Urinary bladder (tissue), 4 donors: ENCODE results near the gene RCVRN. TPM values are rescaled to one million over a fixed set of nuclear protein-coding genes. Genes with fewer than 3 reads are reported as not detected.

Experiments
- DNase-seq: peaks from one replicate; pipeline ENCODE4 v3.0.0-alpha.2; 2015; ENCODE audit errors: extremely low spot score
- H3K27ac ChIP-seq: one replicate; pipeline ENCODE4 v1.5.1; 2013; ENCODE audit warnings: low read depth, mild to moderate bottlenecking, moderate library complexity
- H3K36me3 ChIP-seq: one replicate; pipeline ENCODE4 v1.6.1; 2013; ENCODE audit warnings: mild to moderate bottlenecking, moderate library complexity; ENCODE audit not compliant: insufficient read depth
- H3K4me1 ChIP-seq: one replicate; pipeline ENCODE4 v1.6.1; 2013; ENCODE audit warnings: mild to moderate bottlenecking, moderate library complexity; ENCODE audit not compliant: insufficient read depth
- H3K4me3 ChIP-seq: one replicate; pipeline ENCODE4 v1.5.1; 2013; ENCODE audit warnings: low read depth, low read length
- WGBS: extraction: QIAGEN DNeasy Blood & Tissue Kit; methylation state at CpG from one replicate; pipeline ENCODE4 v1.1.7; 2013; 5-methylcytosine and 5-hydroxymethylcytosine counted together
- polyA plus RNA-seq: library from polyadenylated mRNA; stranded (reverse); fragments of 200-250 nt; gene quantifications from one replicate; pipeline ENCODE4 v1.2.3, GENCODE V29; 2013
- total RNA-seq: library from RNA; depleted of rRNA; stranded (reverse); fragments of >200 nt; gene quantifications from one replicate; pipeline ENCODE4 v1.2.3, GENCODE V29; 2014
- donor health status: healthy with polysubstance abuse.
- donor health status: healthy.

The RCVRN gene
- total RNA-seq (0.90 TPM), polyA plus RNA-seq (0.48 TPM)

DNA sequence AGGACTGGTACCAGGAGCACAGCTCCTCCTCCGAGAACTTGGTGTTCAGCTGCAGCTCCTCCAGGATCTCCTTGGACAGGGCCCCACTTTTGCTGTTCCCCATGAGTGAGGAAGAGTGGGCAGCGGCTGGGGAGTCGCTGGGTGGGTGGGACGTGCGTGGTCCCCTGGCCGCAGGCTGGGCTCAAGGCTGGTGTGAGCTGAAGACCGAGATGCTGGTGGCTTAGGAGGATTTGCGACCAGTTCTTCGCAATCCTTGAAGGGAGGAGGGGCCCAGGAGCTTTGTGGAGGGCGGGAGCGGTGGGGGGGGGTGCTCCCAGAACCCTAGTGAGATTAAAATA lies at the start of gene RCVRN:
RCVRN (minus strand) TSS at position 194 of the 338 bp plus-strand sequence; CDS start at position 103, 91 bp downstream.
- Histone ChIP-seq H3K4me3 (no peak within 1 kb of the TSS), H3K36me3 (no peaks in the 10 kb centered on the region), H3K27ac (no peak within 1 kb of the TSS), H3K4me1 (no peaks in the 10 kb centered on the region)
- WGBS: 95% methylated on average over 11 of the region's 11 CpGs
- DNase-seq: no peak

DNA sequence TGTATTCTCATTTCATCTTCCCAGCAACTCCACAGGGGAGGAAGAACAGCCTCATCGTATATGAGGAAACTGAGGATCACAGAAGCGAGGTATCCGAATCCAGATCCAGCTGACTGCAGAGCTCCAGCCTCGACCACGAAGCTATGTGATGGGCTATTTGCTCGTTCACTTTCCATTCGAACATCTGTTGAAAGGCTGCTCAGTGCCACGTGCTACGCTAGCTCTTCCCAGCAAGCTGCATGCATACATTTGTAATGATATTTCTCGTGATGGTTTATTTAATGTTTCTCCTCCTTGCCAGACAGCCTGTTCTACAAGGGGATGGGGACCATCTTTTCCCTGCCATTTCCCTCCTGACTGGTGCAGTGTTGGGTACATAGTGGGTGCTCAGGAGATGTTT lies 48.4 kb upstream of the RCVRN start:
- Histone ChIP-seq H3K4me3 (no peak overlapping the region), H3K36me3 (no peaks in the 10 kb centered on the region), H3K4me1 (no peaks in the 10 kb centered on the region), H3K27ac (no peak overlapping the region)
- no peak for DNase-seq
- 56% methylated on average over 10 of the region's 10 CpGs for WGBS

DNA sequence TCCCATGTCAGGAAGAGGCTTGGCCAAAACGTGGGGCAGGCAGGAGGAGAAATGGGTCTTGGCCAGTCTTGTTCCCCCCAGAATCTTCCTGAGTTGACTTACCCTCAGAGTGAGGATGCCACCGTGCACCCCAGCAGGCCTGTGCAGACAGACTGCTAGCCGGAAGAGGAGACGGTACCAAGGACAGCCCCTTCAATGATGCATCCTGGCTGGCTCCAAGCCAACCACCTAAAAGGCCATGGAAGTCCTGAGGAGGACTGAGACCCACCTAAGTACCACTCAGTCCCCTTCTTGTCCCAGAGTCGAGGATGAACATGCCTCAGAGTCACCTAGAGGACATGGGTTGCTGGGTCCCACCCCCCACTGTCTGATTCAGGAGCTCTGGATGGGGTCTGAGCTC lies 46.7 kb upstream of the RCVRN start:
- Histone ChIP-seq H3K4me1 (no peaks in the 10 kb centered on the region), H3K27ac (no peak overlapping the region), H3K36me3 (no peaks in the 10 kb centered on the region), H3K4me3 (no peak overlapping the region)
- 78% methylated on average over 5 of the region's 5 CpGs for WGBS
- DNase-seq: no peak

DNA sequence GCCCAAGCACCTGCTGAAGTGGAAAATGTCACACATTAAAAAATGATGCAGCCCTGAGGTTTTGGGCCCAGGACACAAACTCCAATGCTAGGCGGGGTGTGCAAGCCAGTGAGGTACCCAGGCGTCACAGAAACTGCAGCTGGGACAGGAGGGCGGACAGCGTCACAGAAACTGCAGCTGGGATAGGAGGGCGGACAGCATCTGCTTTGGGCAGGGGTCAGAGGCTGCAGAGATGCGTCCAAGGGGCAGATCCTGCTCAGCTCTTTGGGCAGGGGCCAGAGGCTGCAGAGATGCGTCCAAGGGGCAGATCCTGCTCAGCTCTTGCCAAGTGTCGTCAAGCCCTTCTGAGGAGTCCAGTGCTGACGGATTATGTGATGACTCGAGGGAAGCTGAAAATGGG lies 43.9 kb upstream of the RCVRN start:
- H3K4me3 ChIP-seq: no peak overlapping the region
- 48% methylated on average over 10 of the region's 10 CpGs for WGBS
- no peak overlapping the region for H3K27ac ChIP-seq
- no peaks in the 10 kb centered on the region for H3K36me3 ChIP-seq
- no peaks in the 10 kb centered on the region for H3K4me1 ChIP-seq
- no peak for DNase-seq

DNA sequence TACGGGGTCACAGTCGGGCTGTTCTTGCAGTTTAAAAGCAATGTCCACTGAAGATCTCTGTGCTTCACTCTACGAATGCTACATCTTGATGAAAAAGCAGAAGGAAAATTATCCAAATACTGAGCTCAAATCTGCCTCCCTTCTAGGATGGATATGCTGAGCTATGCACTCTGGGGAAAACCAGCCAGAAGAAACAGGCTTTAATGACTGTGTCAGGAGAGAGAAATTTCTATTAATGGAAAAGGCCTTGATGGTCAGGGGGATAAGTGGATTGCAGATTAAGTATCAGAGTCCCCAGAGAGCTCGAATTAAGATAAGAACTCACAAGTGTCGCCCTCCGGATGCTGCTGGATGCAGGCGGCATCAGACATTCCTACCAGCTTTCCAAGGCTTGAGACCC lies 39.6 kb upstream of the RCVRN start:
- WGBS: 78% methylated on average over 7 of the region's 7 CpGs
- H3K4me1 ChIP-seq: no peaks in the 10 kb centered on the region
- no peak for DNase-seq
- no peaks in the 10 kb centered on the region for H3K36me3 ChIP-seq
- H3K27ac ChIP-seq: no peak overlapping the region
- H3K4me3 ChIP-seq: no peak overlapping the region

DNA sequence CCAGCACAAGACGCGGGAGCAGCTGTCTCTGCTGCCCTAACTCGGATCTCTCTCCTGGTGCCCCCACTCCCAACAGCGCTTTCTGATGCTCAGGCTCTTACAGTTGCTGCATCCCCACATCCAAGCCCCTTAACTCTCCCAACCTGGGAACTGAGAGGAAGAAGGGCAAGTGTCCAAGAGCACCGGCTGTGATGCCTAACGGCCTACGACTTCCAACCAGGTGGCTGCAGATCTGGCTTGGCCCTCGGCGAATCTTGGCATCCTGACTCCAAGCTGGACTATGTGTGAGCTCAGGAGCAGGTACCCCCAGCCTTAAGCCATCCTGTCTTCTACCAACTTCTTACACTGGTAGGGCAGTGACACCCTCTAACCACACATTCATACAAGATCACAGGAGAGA lies 38.3 kb upstream of the RCVRN start:
- H3K4me1 ChIP-seq: no peaks in the 10 kb centered on the region
- no peak for DNase-seq
- WGBS: 82% methylated on average over 9 of the region's 9 CpGs
- H3K4me3 ChIP-seq: no peak overlapping the region
- no peaks in the 10 kb centered on the region for H3K36me3 ChIP-seq
- H3K27ac ChIP-seq: no peak overlapping the region

DNA sequence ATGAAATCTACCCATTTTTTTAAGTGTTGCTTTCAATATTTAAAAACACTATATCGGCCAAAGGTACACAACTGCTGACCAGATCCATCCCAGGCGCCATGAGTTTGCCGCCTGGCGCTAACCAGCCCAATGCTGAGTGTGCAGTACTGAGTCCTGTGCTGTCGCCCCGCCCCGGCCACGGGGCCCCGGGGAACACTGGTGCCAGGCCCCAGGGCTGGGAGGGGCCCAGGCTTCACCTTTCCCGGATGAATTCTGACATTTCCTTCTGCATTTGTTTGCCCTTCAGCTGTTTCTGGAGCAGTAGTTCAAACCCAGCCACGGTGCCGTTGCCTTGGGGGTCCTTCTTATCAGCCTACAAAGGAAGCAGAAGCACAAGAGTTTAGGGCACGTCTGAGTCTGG lies 37.8 kb upstream of the RCVRN start:
- H3K4me3 ChIP-seq: no peak overlapping the region
- DNase-seq: no peak
- 81% methylated on average over 13 of the region's 13 CpGs for WGBS
- no peaks in the 10 kb centered on the region for H3K36me3 ChIP-seq
- H3K27ac ChIP-seq: no peak overlapping the region
- H3K4me1 ChIP-seq: no peaks in the 10 kb centered on the region

DNA sequence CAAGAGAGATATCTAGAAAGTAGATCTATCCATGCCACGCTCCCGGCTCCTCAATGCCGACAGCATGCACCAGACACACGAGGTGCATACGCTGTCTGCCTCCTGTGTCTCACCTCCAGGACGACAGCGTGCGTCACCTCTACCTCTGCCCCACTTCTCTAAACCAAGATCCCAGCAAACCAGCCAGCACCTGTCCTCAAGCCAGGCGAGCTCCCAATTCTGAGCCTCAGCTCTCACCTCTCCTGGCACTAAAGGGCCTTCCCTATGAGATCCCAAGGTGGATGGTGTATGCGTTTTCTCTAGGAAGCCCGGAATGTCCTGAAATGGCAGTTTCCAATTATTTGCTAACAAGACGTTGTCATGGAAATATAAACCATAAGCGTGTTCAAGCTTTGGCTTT lies 36.2 kb upstream of the RCVRN start:
- no peaks in the 10 kb centered on the region for H3K4me1 ChIP-seq
- WGBS: 89% methylated on average over 13 of the region's 13 CpGs
- no peaks in the 10 kb centered on the region for H3K36me3 ChIP-seq
- no peak overlapping the region for H3K4me3 ChIP-seq
- H3K27ac ChIP-seq: no peak overlapping the region
- no peak for DNase-seq

DNA sequence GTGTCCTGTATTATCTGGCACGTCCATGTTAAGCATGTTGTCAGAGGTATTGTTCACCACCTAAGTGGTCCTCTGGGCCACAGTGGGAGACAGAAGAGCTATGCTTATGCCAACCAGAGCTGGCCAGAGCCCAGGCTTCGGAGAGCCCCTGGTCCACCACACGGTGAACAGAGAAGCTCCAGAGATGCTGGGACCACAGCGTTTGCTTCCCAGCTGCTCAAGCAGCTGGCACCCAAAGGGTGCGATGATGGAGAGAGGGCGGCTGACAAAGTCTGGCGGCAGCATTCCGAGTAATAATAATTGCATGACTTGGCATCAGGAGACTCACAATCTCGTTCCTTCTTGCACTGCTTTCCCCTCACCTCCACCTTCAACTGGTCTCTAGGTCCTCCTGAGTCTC lies 35.8 kb upstream of the RCVRN start:
- Histone ChIP-seq H3K4me1 (no peaks in the 10 kb centered on the region), H3K4me3 (no peak overlapping the region), H3K36me3 (no peaks in the 10 kb centered on the region), H3K27ac (no peak overlapping the region)
- WGBS: 79% methylated on average over 9 of the region's 9 CpGs
- no peak for DNase-seq

DNA sequence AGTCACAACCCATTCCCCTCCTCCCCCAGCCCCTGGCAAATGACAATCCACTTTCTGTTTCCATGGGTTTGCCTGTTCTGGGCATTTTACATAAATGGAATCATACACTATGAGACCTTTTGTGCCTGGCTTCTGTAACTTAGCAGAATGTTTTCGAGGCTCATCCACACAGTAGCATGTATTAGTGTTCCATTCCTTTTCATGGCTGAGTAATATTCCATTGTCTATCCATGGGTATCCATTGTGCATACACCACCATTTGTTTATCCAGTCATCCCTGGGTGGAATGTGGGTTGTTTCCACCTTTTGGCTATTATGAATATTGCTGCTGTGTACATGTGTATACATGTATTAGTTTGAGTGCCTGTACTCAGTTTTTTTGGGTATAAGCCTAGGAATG lies 33.7 kb upstream of the RCVRN start:
- H3K4me3 ChIP-seq: no peak overlapping the region
- no peaks in the 10 kb centered on the region for H3K36me3 ChIP-seq
- 97% methylated on average over 1 of the region's 1 CpG for WGBS
- H3K27ac ChIP-seq: no peak overlapping the region
- DNase-seq: no peak
- no peaks in the 10 kb centered on the region for H3K4me1 ChIP-seq

DNA sequence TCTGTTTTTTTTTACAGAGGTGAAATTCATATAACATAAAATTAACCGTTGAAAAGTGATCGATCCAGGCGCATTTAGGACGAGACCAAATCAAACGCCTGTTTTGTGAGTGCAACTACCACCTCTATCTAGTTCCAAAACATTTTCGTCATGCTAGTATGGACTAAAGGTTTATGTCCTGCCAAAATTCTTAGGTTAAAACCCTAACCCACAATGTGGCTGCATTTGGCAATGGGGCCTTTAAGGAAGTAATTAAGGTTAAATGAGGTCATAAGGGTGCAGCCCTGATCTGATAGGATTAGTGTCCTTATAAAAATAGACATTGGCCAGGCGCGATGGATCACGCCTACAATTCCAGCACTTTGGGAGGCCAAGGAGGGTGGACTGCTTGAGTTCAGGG lies 32.8 kb upstream of the RCVRN start:
- DNase-seq: no peak
- H3K36me3 ChIP-seq: no peaks in the 10 kb centered on the region
- no peak overlapping the region for H3K4me3 ChIP-seq
- H3K27ac ChIP-seq: no peak overlapping the region
- WGBS: 95% methylated on average over 9 of the region's 9 CpGs
- no peaks in the 10 kb centered on the region for H3K4me1 ChIP-seq

DNA sequence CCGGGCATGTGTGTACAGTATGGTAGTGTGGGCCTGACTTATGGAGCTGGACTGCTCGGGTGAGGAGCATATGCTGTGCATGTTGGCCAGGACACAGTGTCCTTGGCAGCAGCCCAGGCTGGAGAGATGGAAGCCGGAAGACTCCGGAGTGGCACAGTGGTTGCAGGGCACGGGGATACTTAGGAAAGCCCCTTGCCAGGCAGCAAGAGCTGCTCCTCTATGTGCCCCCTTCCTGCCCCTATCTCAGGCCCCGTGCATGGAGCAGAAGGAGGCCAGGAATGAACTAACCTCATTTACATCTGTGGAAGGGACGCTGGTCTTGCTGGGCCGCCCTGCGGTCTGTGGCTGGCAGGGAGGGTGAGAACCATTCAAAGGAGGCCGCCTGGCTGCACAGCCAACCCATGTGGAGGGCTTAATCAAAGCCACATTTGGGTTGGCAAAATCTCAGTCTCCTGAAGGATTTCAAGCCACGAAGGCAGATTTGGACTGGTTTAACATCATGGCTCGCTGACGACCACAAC lies 32.2 kb upstream of the RCVRN start:
- H3K4me3 ChIP-seq: no peak overlapping the region
- no peak overlapping the region for H3K27ac ChIP-seq
- no peaks in the 10 kb centered on the region for H3K36me3 ChIP-seq
- 48% methylated on average over 13 of the region's 13 CpGs for WGBS
- no peak for DNase-seq
- H3K4me1 ChIP-seq: no peaks in the 10 kb centered on the region

DNA sequence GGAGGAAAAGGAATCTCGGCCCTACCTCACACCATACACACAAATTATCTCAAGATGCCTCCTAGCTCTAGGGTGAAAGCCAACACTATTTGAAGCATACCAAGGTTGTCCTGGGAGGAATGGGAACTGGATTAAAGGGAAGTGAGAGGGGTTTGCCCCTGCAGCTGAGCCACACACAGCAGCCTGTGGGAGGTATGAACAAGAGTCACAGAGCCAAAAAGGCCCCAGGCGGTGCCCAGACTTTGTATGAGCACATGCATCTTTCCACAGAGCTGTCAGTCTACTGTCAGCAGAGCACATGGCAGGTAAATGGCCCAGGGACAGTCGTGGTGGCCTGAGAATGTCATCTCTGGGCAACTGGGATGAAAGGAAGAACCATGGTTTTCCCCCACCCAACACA lies 31.0 kb upstream of the RCVRN start:
- H3K4me1 ChIP-seq: no peaks in the 10 kb centered on the region
- 88% methylated on average over 3 of the region's 3 CpGs for WGBS
- no peak overlapping the region for H3K4me3 ChIP-seq
- no peak overlapping the region for H3K27ac ChIP-seq
- DNase-seq: no peak
- H3K36me3 ChIP-seq: no peaks in the 10 kb centered on the region

DNA sequence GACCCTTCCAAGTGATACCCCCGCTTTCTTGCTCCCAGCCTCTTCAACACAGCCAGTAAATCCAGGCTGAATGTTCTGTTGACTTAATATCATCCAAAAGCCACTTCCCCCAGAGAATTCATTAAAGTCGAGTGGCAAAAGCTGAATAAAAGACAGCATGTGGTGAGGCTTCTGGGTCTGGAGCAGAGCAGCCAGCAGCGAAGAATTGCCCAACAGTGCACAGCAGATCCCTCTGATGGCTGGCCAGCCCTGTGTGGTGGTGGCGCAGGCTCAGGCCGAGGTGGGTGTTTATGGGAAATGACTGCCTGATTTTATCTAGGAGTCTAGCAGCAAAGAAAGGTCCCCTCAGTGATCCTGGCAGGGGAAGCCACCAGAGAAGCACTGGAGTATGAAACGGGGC lies 30.3 kb upstream of the RCVRN start:
- 80% methylated on average over 6 of the region's 6 CpGs for WGBS
- Histone ChIP-seq H3K4me3 (no peak overlapping the region), H3K27ac (no peak overlapping the region), H3K4me1 (no peaks in the 10 kb centered on the region), H3K36me3 (no peaks in the 10 kb centered on the region)
- DNase-seq: no peak

DNA sequence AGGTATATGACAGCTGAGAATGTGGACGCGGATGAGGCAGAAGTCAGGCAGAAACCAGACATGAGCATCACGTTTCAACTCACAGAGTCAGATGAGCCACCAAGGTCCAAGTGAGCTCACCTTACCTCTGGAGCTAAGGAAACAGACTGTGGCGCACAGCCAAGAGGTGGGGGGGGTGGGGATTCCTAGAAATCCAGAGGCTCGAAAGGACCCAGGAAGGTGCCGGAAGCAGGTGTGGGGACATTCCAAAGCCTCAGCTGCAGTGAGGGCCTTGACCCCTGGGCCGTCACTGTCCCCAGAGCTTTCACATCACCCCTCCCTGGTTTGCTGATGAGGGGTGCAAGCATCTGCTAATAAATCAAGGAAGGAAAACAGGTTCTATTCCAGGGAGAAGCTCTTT lies 29.3 kb upstream of the RCVRN start:
- no peak overlapping the region for H3K4me3 ChIP-seq
- WGBS: 85% methylated on average over 7 of the region's 7 CpGs
- no peak for DNase-seq
- H3K36me3 ChIP-seq: no peaks in the 10 kb centered on the region
- no peak overlapping the region for H3K27ac ChIP-seq
- no peaks in the 10 kb centered on the region for H3K4me1 ChIP-seq
